Measurements from ENCODE around the gene FRMPD4.

The FRMPD4 gene

DNA sequence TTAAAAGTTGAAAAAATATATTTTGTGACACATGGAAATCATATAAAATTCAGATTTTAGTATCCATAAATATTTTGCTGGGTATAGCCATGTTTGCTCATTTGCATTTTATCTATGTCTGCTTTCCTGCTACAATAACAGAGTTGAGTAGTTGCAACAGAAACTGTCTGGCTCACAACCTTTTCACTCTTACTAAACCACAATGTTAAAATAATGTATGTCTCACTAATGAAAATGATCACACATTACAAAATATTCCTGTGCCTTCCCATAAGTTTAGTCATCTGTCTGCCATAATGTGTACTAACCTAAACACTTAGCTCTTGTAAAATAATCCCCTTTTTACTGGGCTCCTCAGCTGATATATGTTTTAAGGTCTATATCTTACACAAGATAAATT lies 479.0 kb downstream of the FRMPD4 start:
- TF ChIP-seq ARNTL (CRISPR knock-in tag; IDR thresholded peaks at IDR 0.05; ENCODE audit: borderline replicate concordance, low read depth) (no peak), ZNF8 (CRISPR knock-in tag; IDR thresholded peaks at IDR 0.05) (no peak), ZFP3 (CRISPR knock-in tag; IDR thresholded peaks at IDR 0.05) (no peak), RARB (CRISPR knock-in tag; IDR thresholded peaks at IDR 0.05) (no peak), GLIS3 (CRISPR knock-in tag; IDR thresholded peaks at IDR 0.05) (no peak), ISL1 (CRISPR knock-in tag; IDR thresholded peaks at IDR 0.05) (no peak), ZNF565 (CRISPR knock-in tag; conservative IDR thresholded peaks at IDR 0.05; ENCODE audit: low read depth) (no peak), OSR1 (CRISPR knock-in tag; IDR thresholded peaks at IDR 0.05) (no peak), BACH2 (CRISPR knock-in tag; IDR thresholded peaks at IDR 0.05; ENCODE audit: borderline replicate concordance) (no peak), ESRRG (CRISPR knock-in tag; IDR thresholded peaks at IDR 0.05) (no peak), ZNF70 (CRISPR knock-in tag; IDR thresholded peaks at IDR 0.05) (no peak), TCF4 (CRISPR knock-in tag; IDR thresholded peaks at IDR 0.05; ENCODE audit: borderline replicate concordance) (no peak), SNAI2 (CRISPR knock-in tag; IDR thresholded peaks at IDR 0.05) (no peak)
- TF ChIP-seq, protein P1, sequence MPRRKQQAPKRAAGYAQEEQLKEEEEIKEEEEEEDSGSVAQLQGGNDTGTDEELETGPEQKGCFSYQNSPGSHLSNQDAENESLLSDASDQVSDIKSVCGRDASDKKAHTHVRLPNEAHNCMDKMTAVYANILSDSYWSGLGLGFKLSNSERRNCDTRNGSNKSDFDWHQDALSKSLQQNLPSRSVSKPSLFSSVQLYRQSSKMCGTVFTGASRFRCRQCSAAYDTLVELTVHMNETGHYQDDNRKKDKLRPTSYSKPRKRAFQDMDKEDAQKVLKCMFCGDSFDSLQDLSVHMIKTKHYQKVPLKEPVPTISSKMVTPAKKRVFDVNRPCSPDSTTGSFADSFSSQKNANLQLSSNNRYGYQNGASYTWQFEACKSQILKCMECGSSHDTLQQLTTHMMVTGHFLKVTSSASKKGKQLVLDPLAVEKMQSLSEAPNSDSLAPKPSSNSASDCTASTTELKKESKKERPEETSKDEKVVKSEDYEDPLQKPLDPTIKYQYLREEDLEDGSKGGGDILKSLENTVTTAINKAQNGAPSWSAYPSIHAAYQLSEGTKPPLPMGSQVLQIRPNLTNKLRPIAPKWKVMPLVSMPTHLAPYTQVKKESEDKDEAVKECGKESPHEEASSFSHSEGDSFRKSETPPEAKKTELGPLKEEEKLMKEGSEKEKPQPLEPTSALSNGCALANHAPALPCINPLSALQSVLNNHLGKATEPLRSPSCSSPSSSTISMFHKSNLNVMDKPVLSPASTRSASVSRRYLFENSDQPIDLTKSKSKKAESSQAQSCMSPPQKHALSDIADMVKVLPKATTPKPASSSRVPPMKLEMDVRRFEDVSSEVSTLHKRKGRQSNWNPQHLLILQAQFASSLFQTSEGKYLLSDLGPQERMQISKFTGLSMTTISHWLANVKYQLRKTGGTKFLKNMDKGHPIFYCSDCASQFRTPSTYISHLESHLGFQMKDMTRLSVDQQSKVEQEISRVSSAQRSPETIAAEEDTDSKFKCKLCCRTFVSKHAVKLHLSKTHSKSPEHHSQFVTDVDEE (CRISPR knock-in tag; IDR thresholded peaks at IDR 0.05), result no peak
- TF ChIP-seq, protein P2, sequence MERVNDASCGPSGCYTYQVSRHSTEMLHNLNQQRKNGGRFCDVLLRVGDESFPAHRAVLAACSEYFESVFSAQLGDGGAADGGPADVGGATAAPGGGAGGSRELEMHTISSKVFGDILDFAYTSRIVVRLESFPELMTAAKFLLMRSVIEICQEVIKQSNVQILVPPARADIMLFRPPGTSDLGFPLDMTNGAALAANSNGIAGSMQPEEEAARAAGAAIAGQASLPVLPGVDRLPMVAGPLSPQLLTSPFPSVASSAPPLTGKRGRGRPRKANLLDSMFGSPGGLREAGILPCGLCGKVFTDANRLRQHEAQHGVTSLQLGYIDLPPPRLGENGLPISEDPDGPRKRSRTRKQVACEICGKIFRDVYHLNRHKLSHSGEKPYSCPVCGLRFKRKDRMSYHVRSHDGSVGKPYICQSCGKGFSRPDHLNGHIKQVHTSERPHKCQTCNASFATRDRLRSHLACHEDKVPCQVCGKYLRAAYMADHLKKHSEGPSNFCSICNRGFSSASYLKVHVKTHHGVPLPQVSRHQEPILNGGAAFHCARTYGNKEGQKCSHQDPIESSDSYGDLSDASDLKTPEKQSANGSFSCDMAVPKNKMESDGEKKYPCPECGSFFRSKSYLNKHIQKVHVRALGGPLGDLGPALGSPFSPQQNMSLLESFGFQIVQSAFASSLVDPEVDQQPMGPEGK (CRISPR knock-in tag; IDR thresholded peaks at IDR 0.05; ENCODE audit: borderline replicate concordance), result no peak
- TF ChIP-seq, protein P3, sequence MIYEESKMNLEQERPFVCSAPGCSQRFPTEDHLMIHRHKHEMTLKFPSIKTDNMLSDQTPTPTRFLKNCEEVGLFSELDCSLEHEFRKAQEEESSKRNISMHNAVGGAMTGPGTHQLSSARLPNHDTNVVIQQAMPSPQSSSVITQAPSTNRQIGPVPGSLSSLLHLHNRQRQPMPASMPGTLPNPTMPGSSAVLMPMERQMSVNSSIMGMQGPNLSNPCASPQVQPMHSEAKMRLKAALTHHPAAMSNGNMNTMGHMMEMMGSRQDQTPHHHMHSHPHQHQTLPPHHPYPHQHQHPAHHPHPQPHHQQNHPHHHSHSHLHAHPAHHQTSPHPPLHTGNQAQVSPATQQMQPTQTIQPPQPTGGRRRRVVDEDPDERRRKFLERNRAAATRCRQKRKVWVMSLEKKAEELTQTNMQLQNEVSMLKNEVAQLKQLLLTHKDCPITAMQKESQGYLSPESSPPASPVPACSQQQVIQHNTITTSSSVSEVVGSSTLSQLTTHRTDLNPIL (CRISPR knock-in tag; IDR thresholded peaks at IDR 0.05; ENCODE audit: low read depth), result no peak
- no peak for ATAC-seq

GRCh38 chrX:12647230-12647629 lies 509.0 kb downstream of the FRMPD4 start:
- no peak for ATAC-seq
- no peak for TF ChIP-seq ZNF565 (CRISPR knock-in tag; conservative IDR thresholded peaks at IDR 0.05; ENCODE audit: low read depth)
- no peak for TF ChIP-seq ZFP30 (CRISPR knock-in tag; IDR thresholded peaks at IDR 0.05)
- no peak for TF ChIP-seq TCF4 (CRISPR knock-in tag; IDR thresholded peaks at IDR 0.05; ENCODE audit: borderline replicate concordance)
- TF ChIP-seq RARB (CRISPR knock-in tag; IDR thresholded peaks at IDR 0.05), result no peak

DNA sequence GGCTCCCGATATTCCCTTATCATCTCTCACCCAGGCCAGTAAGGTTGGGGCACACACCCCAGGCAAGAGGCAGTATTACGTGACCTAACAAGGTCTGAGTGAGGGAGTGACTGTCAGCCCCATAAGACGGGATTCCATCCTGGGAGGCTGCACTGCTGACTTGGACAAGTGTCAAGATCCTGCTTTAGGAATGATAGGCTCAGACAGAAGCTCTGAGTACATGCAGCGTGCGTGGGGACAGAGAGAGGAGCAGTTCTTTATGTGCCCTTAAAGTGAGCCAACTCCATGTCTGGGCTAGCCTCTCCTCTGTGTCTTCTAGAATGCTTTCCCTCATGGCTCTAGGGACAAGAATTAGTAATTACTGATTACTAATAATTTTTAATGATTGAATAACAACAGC lies 510.7 kb downstream of the FRMPD4 start:
- no peak for ATAC-seq
- no peak for TF ChIP-seq OSR1 (CRISPR knock-in tag; IDR thresholded peaks at IDR 0.05)
- no peak for TF ChIP-seq ZFP30 (CRISPR knock-in tag; IDR thresholded peaks at IDR 0.05)
- TF ChIP-seq TOX (CRISPR knock-in tag; IDR thresholded peaks at IDR 0.05; ENCODE audit: borderline replicate concordance), result no peak
- TF ChIP-seq ZNF70 (CRISPR knock-in tag; IDR thresholded peaks at IDR 0.05), result no peak
- TF ChIP-seq ISL1 (CRISPR knock-in tag; IDR thresholded peaks at IDR 0.05), result no peak
- TF ChIP-seq ARNTL (CRISPR knock-in tag; IDR thresholded peaks at IDR 0.05; ENCODE audit: borderline replicate concordance, low read depth), result no peak
- TF ChIP-seq ZNF8 (CRISPR knock-in tag; IDR thresholded peaks at IDR 0.05), result no peak
- no peak for TF ChIP-seq ZFP3 (CRISPR knock-in tag; IDR thresholded peaks at IDR 0.05)
- no peak for TF ChIP-seq GLIS3 (CRISPR knock-in tag; IDR thresholded peaks at IDR 0.05)
- TF ChIP-seq RARB (CRISPR knock-in tag; IDR thresholded peaks at IDR 0.05), result no peak
- TF ChIP-seq CSDC2 (CRISPR knock-in tag; IDR thresholded peaks at IDR 0.05), result no peak
- TF ChIP-seq SNAI2 (CRISPR knock-in tag; IDR thresholded peaks at IDR 0.05), result no peak

DNA sequence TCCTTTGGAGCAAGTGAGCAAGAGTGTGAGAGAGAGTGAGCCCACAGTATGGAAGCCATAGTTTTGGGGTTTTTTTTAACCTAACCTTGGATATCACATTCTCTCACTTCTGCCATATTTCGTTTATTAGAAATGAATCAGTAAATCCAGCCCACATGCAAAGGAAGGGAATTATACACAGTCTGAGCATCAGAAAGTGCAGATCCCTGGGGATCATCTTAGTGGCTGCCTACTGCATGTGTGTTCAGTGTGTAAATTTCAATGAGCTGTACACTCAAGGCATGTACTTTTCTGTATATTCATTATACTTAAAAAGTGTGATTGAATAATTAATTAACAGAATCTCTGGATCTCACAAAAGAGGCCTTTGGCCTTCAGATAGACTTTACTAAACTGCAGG lies 519.2 kb downstream of the FRMPD4 start:
- ATAC-seq, result no peak
- TF ChIP-seq TCF4 (CRISPR knock-in tag; IDR thresholded peaks at IDR 0.05; ENCODE audit: borderline replicate concordance) (no peak), PPARA (CRISPR knock-in tag; IDR thresholded peaks at IDR 0.05; ENCODE audit: borderline replicate concordance) (no peak), ESRRG (CRISPR knock-in tag; IDR thresholded peaks at IDR 0.05) (no peak), ZNF565 (CRISPR knock-in tag; conservative IDR thresholded peaks at IDR 0.05; ENCODE audit: low read depth) (no peak), ZC3H10 (CRISPR knock-in tag; IDR thresholded peaks at IDR 0.05) (no peak), SNAI2 (CRISPR knock-in tag; IDR thresholded peaks at IDR 0.05) (no peak), BACH2 (CRISPR knock-in tag; IDR thresholded peaks at IDR 0.05; ENCODE audit: borderline replicate concordance) (no peak), RARB (CRISPR knock-in tag; IDR thresholded peaks at IDR 0.05) (no peak), OSR1 (CRISPR knock-in tag; IDR thresholded peaks at IDR 0.05) (no peak), TOX (CRISPR knock-in tag; IDR thresholded peaks at IDR 0.05; ENCODE audit: borderline replicate concordance) (no peak)
- TF ChIP-seq, protein P2 (CRISPR knock-in tag; IDR thresholded peaks at IDR 0.05; ENCODE audit: borderline replicate concordance), result no peak
- TF ChIP-seq, protein P4, sequence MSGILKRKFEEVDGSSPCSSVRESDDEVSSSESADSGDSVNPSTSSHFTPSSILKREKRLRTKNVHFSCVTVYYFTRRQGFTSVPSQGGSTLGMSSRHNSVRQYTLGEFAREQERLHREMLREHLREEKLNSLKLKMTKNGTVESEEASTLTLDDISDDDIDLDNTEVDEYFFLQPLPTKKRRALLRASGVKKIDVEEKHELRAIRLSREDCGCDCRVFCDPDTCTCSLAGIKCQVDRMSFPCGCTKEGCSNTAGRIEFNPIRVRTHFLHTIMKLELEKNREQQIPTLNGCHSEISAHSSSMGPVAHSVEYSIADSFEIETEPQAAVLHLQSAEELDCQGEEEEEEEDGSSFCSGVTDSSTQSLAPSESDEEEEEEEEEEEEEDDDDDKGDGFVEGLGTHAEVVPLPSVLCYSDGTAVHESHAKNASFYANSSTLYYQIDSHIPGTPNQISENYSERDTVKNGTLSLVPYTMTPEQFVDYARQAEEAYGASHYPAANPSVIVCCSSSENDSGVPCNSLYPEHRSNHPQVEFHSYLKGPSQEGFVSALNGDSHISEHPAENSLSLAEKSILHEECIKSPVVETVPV (CRISPR knock-in tag; IDR thresholded peaks at IDR 0.05), result no peak
- TF ChIP-seq, protein P1 (CRISPR knock-in tag; IDR thresholded peaks at IDR 0.05), result no peak

All from SK-N-SH treated with all-trans-retinoic acid at 6 μM for 48 hours (cell line).